Fibroblast of the aortic adventitia (primary cell): ENCODE results near the gene DLGAP1. TPM values are rescaled to one million over a fixed set of nuclear protein-coding genes. Genes with fewer than 3 reads are reported as not detected.

ENCODE experiments used
- DNase-seq: peaks from one replicate; pipeline ENCODE4 v3.0.0-alpha.2; 2010; ENCODE audit warnings: low read depth
- H3K4me3 ChIP-seq: 2 replicates; pipeline ENCODE4 v1.5.1; 2011; ENCODE audit warnings: low read depth, mild to moderate bottlenecking, control low read depth, low read length, moderate library complexity
- total RNA-seq: library from RNA; depleted of rRNA; stranded (reverse); fragments of >200 nt; gene quantifications from 2 replicates; pipeline ENCODE4 v1.2.3, GENCODE V29; 2012; ENCODE audit warnings: low replicate concordance
- TF ChIP-seq, protein P1 (sequence below): IDR thresholded peaks from 2 replicates; pipeline ENCODE4 v1.5.1; 2011; ENCODE audit warnings: mild to moderate bottlenecking, low read length, control low read depth, inconsistent platforms; ENCODE audit not compliant: insufficient read depth

The DLGAP1 gene
- total RNA-seq, 1 donor = 1.4 TPM

DNA sequence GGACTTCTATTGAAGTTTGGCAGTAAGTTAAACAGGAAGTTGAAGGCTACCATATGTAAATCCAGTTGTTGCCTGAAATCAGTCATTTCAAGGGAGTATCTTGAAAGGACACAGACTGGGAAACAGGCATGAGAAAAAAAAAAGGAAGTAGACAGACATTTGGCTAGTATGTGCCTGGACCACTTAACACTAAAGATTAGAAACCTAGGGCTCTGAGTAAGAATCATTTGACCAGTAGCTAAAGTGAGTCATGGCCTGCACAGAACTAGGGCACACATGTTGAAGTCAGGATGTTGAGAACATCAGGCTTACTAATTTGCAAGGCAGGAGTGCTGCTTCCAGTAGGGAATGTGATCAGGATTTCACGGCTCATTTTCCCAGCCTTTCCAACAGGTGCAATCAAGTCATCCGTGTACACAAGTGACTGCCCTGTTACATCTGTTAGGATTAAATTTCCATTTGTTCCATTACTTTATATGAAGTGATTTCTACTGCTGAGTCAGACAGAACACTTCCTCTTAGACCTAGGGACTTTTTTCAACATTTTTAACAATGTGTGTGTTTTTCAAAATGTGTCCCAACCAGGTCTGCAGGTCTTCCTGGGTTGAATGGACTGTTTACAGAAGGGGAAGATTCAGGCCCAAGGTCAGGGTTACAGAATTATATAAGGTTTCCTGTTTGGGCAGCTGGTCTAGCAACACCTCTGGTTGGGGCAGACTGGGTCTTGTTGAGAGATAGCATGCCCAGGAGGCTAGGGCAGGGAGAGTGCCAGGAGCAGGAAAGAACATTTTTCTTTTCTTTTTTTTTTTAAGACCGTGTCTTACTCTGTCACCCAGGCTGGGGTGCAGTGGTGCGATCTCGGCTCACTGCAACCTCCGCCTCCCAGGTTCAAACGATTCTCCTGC lies 859.5 kb downstream of the DLGAP1 start:
- peak overlapping the region; percentile 81 for H3K4me3 ChIP-seq
- peak; percentile 98 for DNase-seq
- TF ChIP-seq, protein P1, sequence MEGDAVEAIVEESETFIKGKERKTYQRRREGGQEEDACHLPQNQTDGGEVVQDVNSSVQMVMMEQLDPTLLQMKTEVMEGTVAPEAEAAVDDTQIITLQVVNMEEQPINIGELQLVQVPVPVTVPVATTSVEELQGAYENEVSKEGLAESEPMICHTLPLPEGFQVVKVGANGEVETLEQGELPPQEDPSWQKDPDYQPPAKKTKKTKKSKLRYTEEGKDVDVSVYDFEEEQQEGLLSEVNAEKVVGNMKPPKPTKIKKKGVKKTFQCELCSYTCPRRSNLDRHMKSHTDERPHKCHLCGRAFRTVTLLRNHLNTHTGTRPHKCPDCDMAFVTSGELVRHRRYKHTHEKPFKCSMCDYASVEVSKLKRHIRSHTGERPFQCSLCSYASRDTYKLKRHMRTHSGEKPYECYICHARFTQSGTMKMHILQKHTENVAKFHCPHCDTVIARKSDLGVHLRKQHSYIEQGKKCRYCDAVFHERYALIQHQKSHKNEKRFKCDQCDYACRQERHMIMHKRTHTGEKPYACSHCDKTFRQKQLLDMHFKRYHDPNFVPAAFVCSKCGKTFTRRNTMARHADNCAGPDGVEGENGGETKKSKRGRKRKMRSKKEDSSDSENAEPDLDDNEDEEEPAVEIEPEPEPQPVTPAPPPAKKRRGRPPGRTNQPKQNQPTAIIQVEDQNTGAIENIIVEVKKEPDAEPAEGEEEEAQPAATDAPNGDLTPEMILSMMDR = no peak

DNA sequence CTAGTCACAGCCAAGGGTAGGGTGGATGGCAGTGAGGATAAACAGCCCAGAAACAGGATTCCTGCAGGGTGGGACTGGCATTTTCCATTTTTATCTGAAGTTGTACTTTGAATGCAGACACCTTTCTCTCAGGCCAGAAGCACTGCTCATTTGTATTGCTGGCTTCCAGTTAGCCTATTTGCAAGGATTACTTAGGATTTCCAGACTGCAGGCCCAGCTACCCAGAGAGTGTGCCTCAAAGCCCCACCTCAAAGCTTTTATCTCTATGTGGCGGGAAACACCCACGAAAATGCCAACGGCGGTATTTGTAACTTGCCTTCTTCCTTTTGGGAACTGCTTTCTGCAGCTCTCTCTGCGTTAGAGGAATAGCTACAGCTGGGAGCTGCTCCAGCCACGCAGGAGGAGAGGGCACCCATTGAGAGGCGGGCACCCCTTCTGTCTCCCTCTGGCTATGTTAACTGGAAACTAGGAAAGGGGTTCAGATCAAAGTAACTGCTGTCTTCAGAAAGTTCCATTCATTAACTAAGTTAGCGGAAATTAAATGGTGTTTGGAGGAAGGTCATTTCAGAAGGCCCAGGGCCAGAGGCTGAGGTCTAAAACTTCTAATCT lies 860.2 kb downstream of the DLGAP1 start:
- TF ChIP-seq, protein P1 = no peak
- DNase-seq = peak; percentile 81

DNA sequence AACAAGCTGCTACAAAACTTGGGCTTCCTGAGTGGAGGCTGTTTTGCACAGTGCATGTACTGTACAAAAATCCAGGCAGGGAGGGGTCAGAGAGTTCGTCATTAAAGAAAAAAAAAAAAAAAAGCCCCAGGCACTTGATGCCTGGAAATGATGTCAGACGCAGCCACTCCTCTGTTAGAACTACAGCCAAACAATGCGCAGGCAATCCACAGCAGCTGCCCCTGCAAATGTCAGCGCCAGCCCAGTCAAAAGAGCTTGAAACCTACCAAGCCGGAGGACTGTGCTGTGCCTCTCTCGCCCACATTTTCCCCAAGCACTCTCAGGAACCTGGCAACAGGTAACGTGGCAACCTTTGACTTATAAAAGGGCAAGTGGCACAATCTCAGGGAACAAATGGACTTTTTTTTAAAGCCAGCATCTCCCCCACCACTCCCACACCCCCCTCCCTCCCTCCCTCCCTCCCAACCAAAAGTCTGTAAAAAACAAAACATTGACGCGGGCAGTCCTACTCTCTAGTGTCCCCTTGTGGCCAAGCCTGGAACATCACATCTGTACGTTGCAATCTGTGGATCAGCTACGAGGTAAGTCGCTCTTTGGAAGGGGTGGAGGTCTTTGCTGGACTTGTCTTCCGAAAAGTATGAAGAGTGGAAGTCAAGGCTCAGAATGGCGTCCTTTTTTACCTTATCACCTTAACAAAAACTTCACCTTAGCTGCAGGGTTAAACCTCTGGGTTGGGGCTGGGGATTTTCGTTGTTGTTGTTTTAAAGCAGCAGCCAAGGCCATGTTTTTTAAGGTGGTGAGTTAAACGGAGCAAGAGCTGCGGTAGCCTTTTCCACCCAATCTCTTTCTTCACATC lies 861.0 kb downstream of the DLGAP1 start:
- TF ChIP-seq, protein P1 = peak; percentile 96
- peak; percentile 99 for DNase-seq
- peak overlapping the region; percentile 81 for H3K4me3 ChIP-seq

More for the DNA sequence above, 860.2 kb downstream of the DLGAP1 start:
- peak overlapping the region; percentile 81 for H3K4me3 ChIP-seq

DNA sequence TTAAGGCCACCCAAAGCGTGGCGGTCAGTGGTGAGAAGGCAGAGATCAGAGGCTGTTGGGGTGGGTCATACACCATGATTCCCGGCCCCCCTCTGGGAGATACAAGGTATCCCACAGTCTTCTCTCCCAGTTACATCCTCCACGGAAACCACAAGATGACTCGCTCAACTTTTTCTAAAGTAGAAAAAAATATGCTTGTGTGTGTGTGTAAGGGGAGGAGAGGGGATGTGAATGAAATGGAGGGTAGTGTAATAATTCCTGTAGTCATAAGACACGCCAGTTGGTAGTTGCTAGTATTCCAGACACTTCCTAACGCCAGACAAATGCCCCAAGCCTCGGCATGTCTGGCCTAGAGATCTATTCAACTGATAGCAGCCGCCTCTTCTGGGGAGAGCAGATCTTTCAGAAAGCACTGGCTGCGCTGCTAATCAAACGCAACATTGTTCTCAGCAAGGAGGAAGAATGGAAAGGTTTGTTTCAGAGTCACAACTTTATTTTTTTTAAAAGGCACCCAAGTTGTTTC lies 861.7 kb downstream of the DLGAP1 start:
- DNase-seq = peak; percentile 91
- TF ChIP-seq, protein P1 = no peak
- H3K4me3 ChIP-seq = peak overlapping the region; percentile 40

DNA sequence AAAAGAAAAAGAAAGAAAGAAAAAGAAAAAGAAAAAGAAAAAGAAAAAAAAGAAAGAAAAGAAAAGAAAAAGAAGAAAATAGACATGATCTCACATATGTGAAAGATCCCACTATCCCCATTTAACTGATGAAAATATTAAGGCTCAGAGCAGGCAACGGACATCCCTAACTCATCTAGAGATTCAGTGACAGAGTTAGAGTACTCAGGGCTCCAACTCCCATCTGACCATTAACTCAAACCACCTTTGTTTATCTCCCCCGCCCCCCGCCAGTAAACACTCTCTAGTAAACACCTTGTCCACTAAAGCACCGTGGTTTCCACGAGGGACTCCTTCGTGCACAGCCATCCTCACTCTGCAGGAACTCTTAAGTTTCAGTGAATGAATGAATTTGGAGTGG lies 862.2 kb downstream of the DLGAP1 start:
- DNase-seq = no peak

More for the DNA sequence above, 862.2 kb downstream of the DLGAP1 start:
- TF ChIP-seq, protein P1 = no peak
- H3K4me3 ChIP-seq = peak overlapping the region; percentile 40
